ENCODE measurements around the gene SMPDL3A. TPM values are rescaled to one million over a fixed set of nuclear protein-coding genes. Genes with fewer than 3 reads are reported as not detected.

The SMPDL3A gene
- total RNA-seq, 1 donor from 2014 or later = 17.9 TPM

- no peak for DNase-seq
- TF ChIP-seq CTCF (IDR thresholded peaks at IDR 0.05) = no peak
- Histone ChIP-seq H3K36me3 (no peaks in the 10 kb centered on the region), H3K27me3 (ENCODE audit: low read depth) (no peaks in the 10 kb centered on the region), H3K4me3 (no peak overlapping the region), H3K9me3 (no peaks in the 10 kb centered on the region), H3K4me1 (no peaks in the 10 kb centered on the region), H3K27ac (no peak overlapping the region)
- intact Hi-C loops (cut with DNase I) = no loop called here
- ATAC-seq = no peak
Measured at GRCh38 chr6:122829456-122829855, 40.4 kb downstream of the SMPDL3A start.

- ATAC-seq (no peak), DNase-seq (no peak)
- Histone ChIP-seq H3K27me3 (ENCODE audit: low read depth) (no peaks in the 10 kb centered on the region), H3K4me3 (no peak overlapping the region), H3K4me1 (no peaks in the 10 kb centered on the region), H3K36me3 (no peaks in the 10 kb centered on the region), H3K27ac (no peak overlapping the region), H3K9me3 (no peaks in the 10 kb centered on the region)
- intact Hi-C loops (cut with DNase I) = loop anchor here (10.0 kb wide), 1 partner anchor 97 kb away; no protein-coding TSS in a partner anchor
- no peak for TF ChIP-seq CTCF (IDR thresholded peaks at IDR 0.05)
Measured at GRCh38 chr6:122831511-122831910, 42.5 kb downstream of the SMPDL3A start.

GRCh38 chr6:122832459-122832858, 43.4 kb downstream of the SMPDL3A start:
- H3K4me3 ChIP-seq = no peak overlapping the region
- TF ChIP-seq CTCF (IDR thresholded peaks at IDR 0.05) = no peak
- H3K27ac ChIP-seq = no peak overlapping the region
- H3K27me3 ChIP-seq (ENCODE audit: low read depth) = no peaks in the 10 kb centered on the region
- H3K36me3 ChIP-seq = no peaks in the 10 kb centered on the region
- no peaks in the 10 kb centered on the region for H3K4me1 ChIP-seq
- intact Hi-C loops (cut with DNase I) = loop anchor here (10.0 kb wide), 1 partner anchor 98 kb away; no protein-coding TSS in a partner anchor
- H3K9me3 ChIP-seq = no peaks in the 10 kb centered on the region
- no peak for ATAC-seq
- no peak for DNase-seq

GRCh38 chr6:122833021-122833491, 44.0 kb downstream of the SMPDL3A start:
- Histone ChIP-seq H3K9me3 (no peaks in the 10 kb centered on the region), H3K27ac (no peak overlapping the region), H3K36me3 (no peaks in the 10 kb centered on the region), H3K4me1 (no peaks in the 10 kb centered on the region), H3K27me3 (ENCODE audit: low read depth) (no peaks in the 10 kb centered on the region), H3K4me3 (no peak overlapping the region)
- intact Hi-C loops (cut with DNase I) = loop anchor here (10.0 kb wide), 1 partner anchor 98 kb away; no protein-coding TSS in a partner anchor
- DNase-seq (no peak), ATAC-seq (no peak)
- TF ChIP-seq CTCF (IDR thresholded peaks at IDR 0.05) = no peak

GRCh38 chr6:122838060-122838780, 49.2 kb downstream of the SMPDL3A start:
- intact Hi-C loops (cut with DNase I) = loop anchor here (10.0 kb wide), 1 partner anchor 103 kb away; no protein-coding TSS in a partner anchor

More at GRCh38 chr6:122838060-122838780, 49.2 kb downstream of the SMPDL3A start:
- Histone ChIP-seq H3K36me3 (no peaks in the 10 kb centered on the region), H3K9me3 (no peaks in the 10 kb centered on the region), H3K27ac (no peak overlapping the region), H3K4me3 (no peak overlapping the region), H3K27me3 (ENCODE audit: low read depth) (no peaks in the 10 kb centered on the region), H3K4me1 (no peaks in the 10 kb centered on the region)
- DNase-seq (no peak), ATAC-seq (no peak)
- peak; percentile 35 for TF ChIP-seq CTCF (IDR thresholded peaks at IDR 0.05)

All from lower lobe of right lung (tissue), 2 donors.